HG03045 (cell line): ENCODE data around the gene HMGN4.

Source experiments
- ATAC-seq: cut with Tn5 transposase; IDR thresholded peaks from one replicate; pipeline ENCODE4 v1.9.1; 2021; ENCODE audit warnings: mild to moderate bottlenecking, moderate library complexity; ENCODE audit not compliant: unreplicated experiment

HMGN4 gene

GRCh38 chr6:26550250-26550993, 12.3 kb downstream of the HMGN4 start:
- ATAC-seq = no peak

DNA sequence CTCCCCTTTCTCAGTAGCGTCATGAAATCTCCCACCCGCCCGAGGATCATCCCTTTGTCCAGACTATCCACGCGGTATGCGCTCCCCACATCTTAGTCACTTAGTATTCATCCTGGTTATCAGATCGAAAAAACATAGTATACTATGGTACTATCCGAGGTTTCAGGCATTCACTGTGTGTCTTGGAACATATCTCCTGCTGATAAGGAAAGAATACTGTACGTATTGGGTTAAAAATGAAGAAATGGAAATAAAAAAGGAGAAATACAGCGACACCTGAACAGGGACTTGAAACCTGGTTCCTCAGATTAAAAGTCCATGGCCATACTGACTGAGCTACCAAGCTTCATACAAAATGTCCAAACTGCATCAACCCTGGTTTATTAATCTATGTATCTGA, 14.0 kb downstream of the HMGN4 start:
- ATAC-seq = no peak

GRCh38 chr6:26552640-26553188, 14.5 kb downstream of the HMGN4 start:
- ATAC-seq = no peak

GRCh38 chr6:26553264-26553634, 15.1 kb downstream of the HMGN4 start:
- peak; percentile 28 for ATAC-seq

- ATAC-seq = peak; percentile 44
These were observed 15.7 kb downstream of the HMGN4 start for GRCh38 chr6:26553635-26554446.

DNA sequence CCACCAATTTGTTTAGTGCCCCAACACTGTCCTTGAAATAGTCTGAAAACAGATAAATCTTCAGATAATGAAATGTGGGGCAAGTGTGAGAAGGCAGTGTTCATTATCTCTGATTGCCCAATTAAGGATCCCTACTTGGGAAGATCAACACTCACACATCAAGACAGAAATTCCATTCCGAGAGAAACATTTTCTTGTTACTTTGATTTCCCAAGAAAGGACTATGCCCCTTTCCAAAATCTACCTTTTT, 16.2 kb downstream of the HMGN4 start:
- no peak for ATAC-seq

DNA sequence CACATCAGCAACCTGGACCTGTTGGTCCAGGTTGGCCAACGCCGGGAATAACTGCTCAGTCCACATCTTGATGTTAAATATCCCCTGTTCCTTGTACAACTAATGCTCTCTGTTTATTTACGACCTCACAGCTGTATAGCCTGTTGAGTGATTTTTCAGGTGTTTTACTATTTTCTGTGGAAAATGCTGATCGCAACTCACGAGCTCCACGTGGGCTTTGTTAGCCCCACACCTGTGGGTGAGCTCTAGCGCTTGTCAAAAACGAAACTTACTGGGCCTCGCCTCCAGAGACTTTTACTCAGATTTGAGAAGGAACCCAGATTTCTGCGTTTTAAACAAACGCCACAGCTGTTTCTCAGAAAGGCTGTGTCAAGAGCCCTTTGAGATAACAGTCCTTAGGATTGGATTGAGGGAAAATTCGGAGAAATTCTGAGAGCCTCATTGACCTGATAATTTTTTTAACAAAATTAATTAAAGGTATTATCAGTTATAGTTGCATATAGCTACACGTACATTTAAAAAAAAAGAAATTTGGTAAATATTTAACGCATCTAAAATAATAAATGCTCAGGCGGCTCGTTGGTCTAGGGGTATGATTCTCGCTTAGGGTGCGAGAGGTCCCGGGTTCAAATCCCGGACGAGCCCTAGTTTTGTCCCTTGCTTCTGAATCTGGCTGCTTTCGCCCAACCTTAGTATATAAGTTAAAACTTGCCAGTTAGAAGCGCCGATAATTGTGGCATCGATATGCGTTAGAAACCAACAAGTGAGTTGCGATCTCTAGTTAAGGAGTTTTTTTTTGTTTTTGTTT, 16.7 kb downstream of the HMGN4 start:
- ATAC-seq = no peak

DNA sequence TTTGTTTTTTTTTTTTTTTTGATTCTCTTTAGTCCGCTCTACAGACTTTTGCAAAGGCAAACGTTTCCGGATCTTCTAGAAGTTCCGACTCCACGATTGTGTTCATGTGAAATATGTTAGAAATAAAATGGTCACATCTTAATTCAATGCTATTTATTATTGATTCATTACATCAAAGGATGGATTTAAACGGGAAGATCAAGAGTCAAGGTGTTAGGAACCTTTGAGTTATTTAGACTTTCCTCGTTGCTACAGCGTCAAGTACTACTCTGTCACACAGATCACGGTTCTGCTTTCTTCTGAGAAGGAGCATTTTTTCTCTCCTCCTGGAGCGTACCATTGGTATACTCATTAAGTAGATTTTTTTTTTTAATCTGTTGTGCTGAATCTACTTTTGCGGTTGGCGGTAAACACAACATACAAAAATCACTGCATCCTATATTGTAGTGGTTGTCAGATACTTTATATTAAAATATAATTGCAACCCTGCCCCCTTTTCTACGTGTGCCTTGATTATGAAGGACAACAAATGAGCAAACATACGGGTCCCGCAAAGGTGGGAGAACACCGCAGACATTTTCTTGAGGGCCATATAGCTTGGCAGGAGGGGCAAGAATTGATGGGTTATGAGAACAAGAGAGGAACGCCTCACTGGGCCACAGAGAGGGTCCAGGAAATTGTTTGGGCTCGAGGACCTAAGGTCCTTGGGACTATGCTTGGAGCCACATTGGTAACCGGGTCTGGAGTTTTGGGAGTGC, 17.5 kb downstream of the HMGN4 start:
- ATAC-seq = no peak

- ATAC-seq = no peak
These were observed 18.3 kb downstream of the HMGN4 start for GRCh38 chr6:26556263-26557070.

GRCh38 chr6:26561533-26562466, 23.6 kb downstream of the HMGN4 start:
- no peak for ATAC-seq

DNA sequence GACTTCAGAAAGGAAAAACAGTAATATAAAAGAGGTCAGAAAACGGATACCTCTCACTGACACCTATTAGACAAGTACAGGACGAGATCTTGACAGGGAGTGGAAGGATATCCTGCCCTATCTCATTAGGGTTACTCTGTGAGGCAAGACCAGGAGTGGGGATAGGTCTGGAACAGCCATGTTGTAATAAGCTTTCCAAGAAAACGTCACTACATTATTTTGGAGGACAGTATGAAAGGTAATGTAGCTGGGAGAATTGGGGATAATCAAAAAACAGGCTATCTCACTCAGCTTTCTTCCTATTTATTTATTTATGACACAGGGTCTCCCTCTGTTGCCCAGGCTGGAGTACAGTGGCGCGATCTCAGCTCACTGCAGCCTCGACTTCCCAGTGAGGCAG, 25.3 kb downstream of the HMGN4 start:
- ATAC-seq = no peak

- peak; percentile 73 for ATAC-seq
These were observed 30.7 kb downstream of the HMGN4 start for GRCh38 chr6:26568601-26569432.

DNA sequence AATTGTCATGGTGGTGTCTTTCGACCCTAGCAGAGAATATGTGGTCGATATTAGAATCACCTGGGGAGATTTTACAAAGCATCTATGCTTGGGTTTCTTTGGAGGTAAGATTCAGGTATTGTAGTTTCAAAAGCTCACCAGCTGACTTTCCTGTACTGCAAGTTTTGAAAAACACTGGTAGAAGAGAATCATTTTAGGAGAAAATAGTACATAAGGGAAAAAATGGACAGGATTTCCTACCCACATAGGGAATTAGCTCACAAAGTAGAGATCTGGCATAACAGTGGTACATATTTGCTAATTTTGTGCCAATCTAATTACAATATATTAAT, 31.2 kb downstream of the HMGN4 start:
- ATAC-seq = no peak

DNA sequence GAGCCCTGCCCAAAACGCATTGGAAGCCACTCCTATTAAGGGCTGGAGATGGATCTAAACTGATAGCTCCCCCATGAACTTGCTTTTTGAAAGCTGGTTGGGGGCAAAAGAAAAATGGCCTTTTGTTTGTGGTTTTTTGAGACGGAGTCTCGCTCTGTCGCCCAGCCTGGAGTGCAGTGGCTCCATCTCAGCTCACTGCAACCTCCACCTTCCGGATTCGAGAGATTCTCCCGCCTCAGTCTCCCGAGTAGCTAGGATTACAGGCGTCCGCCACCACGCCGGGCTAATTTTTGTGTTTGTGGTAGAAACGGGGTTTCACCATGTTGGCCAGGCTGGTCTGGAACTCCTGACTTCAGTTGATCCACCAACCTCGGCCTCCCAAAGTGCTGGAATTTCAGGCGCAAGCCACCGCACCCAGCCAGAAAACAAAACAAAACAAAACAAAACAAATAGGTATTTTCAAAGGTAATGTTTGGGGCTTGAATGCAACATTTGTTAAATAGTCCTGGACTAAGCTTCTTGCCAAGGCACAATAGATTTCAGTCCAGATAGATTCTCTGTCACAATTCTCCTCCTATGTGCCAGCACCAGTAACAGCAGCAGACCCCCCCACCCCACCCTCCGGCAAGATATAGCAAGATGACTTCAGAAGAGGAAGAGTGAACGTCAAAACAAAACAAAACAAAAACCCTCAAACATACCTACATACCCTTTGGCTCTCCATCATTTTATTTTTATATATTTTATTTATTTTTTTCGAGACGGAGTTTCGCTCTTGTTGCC, 32.1 kb downstream of the HMGN4 start:
- ATAC-seq = no peak

DNA sequence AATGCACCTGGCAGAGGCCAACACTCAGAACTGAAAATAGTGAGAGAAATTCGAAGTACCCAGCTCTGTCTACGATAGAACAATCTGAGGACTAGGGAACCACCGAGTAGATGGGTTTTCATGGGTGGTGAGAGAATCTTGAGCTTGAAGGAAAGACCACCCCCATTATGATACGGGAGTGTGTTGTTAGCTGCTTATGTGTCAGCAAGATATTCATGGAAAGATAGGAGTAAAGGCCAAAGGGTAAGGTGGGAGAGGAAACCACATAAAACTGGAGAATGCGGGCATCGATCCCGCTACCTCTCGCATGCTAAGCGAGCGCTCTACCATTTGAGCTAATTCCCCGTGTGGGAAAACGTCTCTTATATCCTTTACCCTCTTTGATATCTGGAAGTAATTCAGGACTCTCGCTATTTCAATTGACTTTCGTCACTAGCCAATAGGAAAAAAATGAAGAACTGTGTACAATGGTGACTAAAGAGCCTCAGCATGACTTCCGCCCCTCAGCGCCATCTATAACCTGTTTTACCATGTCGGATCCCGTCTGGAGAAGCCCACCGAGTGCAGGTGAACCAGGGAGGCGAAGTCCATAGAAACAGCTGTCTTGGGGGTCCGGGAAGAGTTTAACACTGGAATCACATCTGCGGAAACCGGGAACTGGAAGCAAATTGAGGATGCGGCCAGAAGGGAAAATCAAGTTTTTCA, 33.6 kb downstream of the HMGN4 start:
- ATAC-seq = no peak

- no peak for ATAC-seq
These were observed 37.4 kb downstream of the HMGN4 start for GRCh38 chr6:26575494-26575939.

GRCh38 chr6:26576407-26576843, 38.3 kb downstream of the HMGN4 start:
- ATAC-seq = no peak
